Activated T-helper 1 cell treated with anti-CD3 and anti-CD28 coated beads, Interleukin-2, amount 50 U/mL, for 16 hours (primary cell): Measurements from ENCODE around the gene STK32C.

Source experiments
- DNase-seq, 2 donors: peaks; one replicate each; pipeline ENCODE4 v3.0.0-alpha.2; 2020; ENCODE audit warnings: low read depth in 1 of 2, low spot score in 1 of 2

The STK32C gene

GRCh38 chr10:132250481-132251475 is 57.0 kb downstream of the STK32C start:
- DNase-seq: no peak

GRCh38 chr10:132249824-132250375 is 57.9 kb downstream of the STK32C start:
- DNase-seq: no peak

- DNase-seq: no peak
Observed at GRCh38 chr10:132249226-132249724, 58.5 kb downstream of the STK32C start.

- DNase-seq: peak in 1 of 2 donors; percentile 21
Observed at GRCh38 chr10:132248455-132249225, 59.1 kb downstream of the STK32C start.

- DNase-seq: no peak
Observed at GRCh38 chr10:132247943-132248342, 59.8 kb downstream of the STK32C start.

GRCh38 chr10:132246296-132246695 is 61.5 kb downstream of the STK32C start:
- no peak for DNase-seq

GRCh38 chr10:132245056-132245455 is 62.7 kb downstream of the STK32C start:
- no peak for DNase-seq

- DNase-seq: no peak
Observed at GRCh38 chr10:132243626-132244025, 64.1 kb downstream of the STK32C start.

GRCh38 chr10:132243141-132243540 is 64.6 kb downstream of the STK32C start:
- DNase-seq: no peak

GRCh38 chr10:132242103-132242840 is 65.5 kb downstream of the STK32C start:
- DNase-seq: no peak

GRCh38 chr10:132241496-132241895 is 66.3 kb downstream of the STK32C start:
- DNase-seq: no peak

GRCh38 chr10:132241086-132241485 is 66.7 kb downstream of the STK32C start:
- no peak for DNase-seq

- DNase-seq: no peak
Observed at GRCh38 chr10:132240581-132240980, 67.2 kb downstream of the STK32C start.

GRCh38 chr10:132240156-132240555 is 67.6 kb downstream of the STK32C start:
- DNase-seq: no peak

GRCh38 chr10:132239126-132240031 is 68.4 kb downstream of the STK32C start:
- DNase-seq: no peak

GRCh38 chr10:132238371-132239125 is 69.2 kb downstream of the STK32C start:
- no peak for DNase-seq

GRCh38 chr10:132237871-132238270 is 69.9 kb downstream of the STK32C start:
- no peak for DNase-seq

GRCh38 chr10:132237396-132237795 is 70.4 kb downstream of the STK32C start:
- no peak for DNase-seq

GRCh38 chr10:132236881-132237280 is 70.9 kb downstream of the STK32C start:
- DNase-seq: no peak
